ENCODE data around the gene CFAP58.

The CFAP58 gene

GRCh38 chr10:104447331-104447730, 93.7 kb downstream of the CFAP58 start:
- TF ChIP-seq CTCF (IDR thresholded peaks at IDR 0.05; ENCODE audit: unreplicated experiment in 3 of 3): no peak
- Mint-ChIP-seq H3K4me1 (no peaks in the 10 kb centered on the region), H3K9me3 (no peaks in the 10 kb centered on the region), H3K27me3 (ENCODE audit: low read depth) (no peaks in the 10 kb centered on the region), H3K27ac (no peak overlapping the region), H3K4me3 (no peak overlapping the region), H3K36me3 (ENCODE audit: low read depth) (no peaks in the 10 kb centered on the region)

- Mint-ChIP-seq H3K36me3 (ENCODE audit: low read depth) (no peaks in the 10 kb centered on the region), H3K4me3 (no peak overlapping the region), H3K4me1 (no peaks in the 10 kb centered on the region), H3K9me3 (no peaks in the 10 kb centered on the region), H3K27me3 (ENCODE audit: low read depth) (no peaks in the 10 kb centered on the region), H3K27ac (no peak overlapping the region)
- TF ChIP-seq CTCF (IDR thresholded peaks at IDR 0.05; ENCODE audit: unreplicated experiment in 3 of 3): no peak
Measured at GRCh38 chr10:104447906-104448305, 94.3 kb downstream of the CFAP58 start.

- Mint-ChIP-seq H3K27me3 (ENCODE audit: low read depth) (no peaks in the 10 kb centered on the region), H3K27ac (no peak overlapping the region), H3K36me3 (ENCODE audit: low read depth) (no peaks in the 10 kb centered on the region), H3K4me3 (no peak overlapping the region), H3K9me3 (no peaks in the 10 kb centered on the region), H3K4me1 (no peaks in the 10 kb centered on the region)
- no peak for TF ChIP-seq CTCF (IDR thresholded peaks at IDR 0.05; ENCODE audit: unreplicated experiment in 3 of 3)
Measured at GRCh38 chr10:104449391-104449790, 95.8 kb downstream of the CFAP58 start.

GRCh38 chr10:104450490-104450889, 96.9 kb downstream of the CFAP58 start:
- H3K27ac Mint-ChIP-seq: no peak overlapping the region
- no peaks in the 10 kb centered on the region for H3K4me1 Mint-ChIP-seq
- H3K27me3 Mint-ChIP-seq (ENCODE audit: low read depth): no peaks in the 10 kb centered on the region
- TF ChIP-seq CTCF (IDR thresholded peaks at IDR 0.05; ENCODE audit: unreplicated experiment in 3 of 3): no peak
- H3K36me3 Mint-ChIP-seq (ENCODE audit: low read depth): no peaks in the 10 kb centered on the region
- no peak overlapping the region for H3K4me3 Mint-ChIP-seq
- no peaks in the 10 kb centered on the region for H3K9me3 Mint-ChIP-seq

- H3K9me3 Mint-ChIP-seq: no peaks in the 10 kb centered on the region
- no peak overlapping the region for H3K27ac Mint-ChIP-seq
- H3K27me3 Mint-ChIP-seq (ENCODE audit: low read depth): no peaks in the 10 kb centered on the region
- H3K4me1 Mint-ChIP-seq: no peaks in the 10 kb centered on the region
- H3K4me3 Mint-ChIP-seq: no peak overlapping the region
- H3K36me3 Mint-ChIP-seq (ENCODE audit: low read depth): no peaks in the 10 kb centered on the region
- TF ChIP-seq CTCF (IDR thresholded peaks at IDR 0.05; ENCODE audit: unreplicated experiment in 3 of 3): no peak
Measured at GRCh38 chr10:104450954-104451353, 97.3 kb downstream of the CFAP58 start.

GRCh38 chr10:104452977-104453376, 99.3 kb downstream of the CFAP58 start:
- TF ChIP-seq CTCF (IDR thresholded peaks at IDR 0.05; ENCODE audit: unreplicated experiment in 3 of 3): no peak
- no peaks in the 10 kb centered on the region for H3K4me1 Mint-ChIP-seq
- H3K4me3 Mint-ChIP-seq: no peak overlapping the region
- no peaks in the 10 kb centered on the region for H3K9me3 Mint-ChIP-seq
- H3K27me3 Mint-ChIP-seq (ENCODE audit: low read depth): peaks cover 3% of the 10 kb centered on the region
- H3K36me3 Mint-ChIP-seq (ENCODE audit: low read depth): no peaks in the 10 kb centered on the region
- no peak overlapping the region for H3K27ac Mint-ChIP-seq

Data from nephron (organoid).